ENCODE measurements around the gene SUSD3. TPM values are rescaled to one million over a fixed set of nuclear protein-coding genes. Genes with fewer than 3 reads are reported as not detected.

SUSD3 gene
- total and polyA plus RNA-seq, 3 experiments from 2014 or later, result 11.3 to 103 (median 12.3) TPM

GRCh38 chr9:93096131-93096802, 37.8 kb downstream of the SUSD3 start, which contains the start of gene CARD19:
Gene CARD19 (plus strand): TSS chr9:93096217. CDS start chr9:93096346, 129 bp downstream.
- no peaks in the 10 kb centered on the region for H3K9me3 ChIP-seq (ENCODE audit: low read length)
- no peaks in the 10 kb centered on the region for H3K36me3 ChIP-seq (ENCODE audit: insufficient read depth, low read length)
- Mint-ChIP-seq H3K36me3 (peaks cover 0 to 11% (median 0%) of the 10 kb centered on the region in 3 donors), H3K4me3 (peak within 1 kb of the TSS; percentile 87 to 93 (median 90)), H3K27ac (peak within 1 kb of the TSS; percentile 94 to 99 (median 96)), H3K9me3 (no peaks in the 10 kb centered on the region), H3K4me1 (peaks cover 63 to 81% (median 67%) of the 10 kb centered on the region in 3 donors), H3K27me3 (no peaks in the 10 kb centered on the region)
- POLR2A ChIA-PET, result interaction anchor here (0.9 to 2.6 kb wide), 4 partner anchors 32 to 426 kb away, joined by 3 to 17 read pairs (median 3); partner anchors contain the start of genes IPPK and NINJ1
- CTCF ChIA-PET, result interaction anchor here (1.3 to 4.2 kb wide), 3 partner anchors 12 to 140 kb away, joined by 3 to 34 read pairs (median 4); no protein-coding TSS in a partner anchor
- H3K27ac ChIP-seq (ENCODE audit: low read depth, low read length), result peak within 1 kb of the TSS; percentile 91
- H3K4me3 ChIP-seq (ENCODE audit: low read length), result peak within 1 kb of the TSS; percentile 76
- DNase-seq, result peak in 4 of 5 donors; percentile 52 to 75 (median 62)
- no peaks in the 10 kb centered on the region for H3K27me3 ChIP-seq (ENCODE audit: insufficient read depth, low read length, poor library complexity, severe bottlenecking)
- H3K4me1 ChIP-seq (ENCODE audit: insufficient read depth, low read length), result peaks cover 63% of the 10 kb centered on the region

- no peaks in the 10 kb centered on the region for H3K9me3 Mint-ChIP-seq
- peak overlapping the region; percentile 86 to 97 (median 94) for H3K27ac Mint-ChIP-seq
- peak overlapping the region; percentile 66 for H3K4me3 ChIP-seq (ENCODE audit: low read length)
- peaks cover 63% of the 10 kb centered on the region for H3K4me1 ChIP-seq (ENCODE audit: insufficient read depth, low read length)
- ChIA-PET CTCF (interaction anchor here (1.3 to 4.2 kb wide), 3 partner anchors 11 to 93 kb away, joined by 3 to 34 read pairs (median 3); no protein-coding TSS in a partner anchor), POLR2A (interaction anchor here (0.5 to 2.6 kb wide), 4 partner anchors 29 to 427 kb away, joined by 3 to 17 read pairs (median 3); partner anchors contain the start of genes IPPK and NINJ1)
- peaks cover 62 to 78% (median 66%) of the 10 kb centered on the region in 3 donors for H3K4me1 Mint-ChIP-seq
- DNase-seq, result peak in 1 of 5 donors; percentile 53
- peaks cover 0 to 12% (median 0%) of the 10 kb centered on the region in 3 donors for H3K36me3 Mint-ChIP-seq
- H3K27me3 ChIP-seq (ENCODE audit: insufficient read depth, low read length, poor library complexity, severe bottlenecking), result no peaks in the 10 kb centered on the region
- H3K9me3 ChIP-seq (ENCODE audit: low read length), result no peaks in the 10 kb centered on the region
- peak overlapping the region; percentile 87 to 93 (median 90) for H3K4me3 Mint-ChIP-seq
- H3K27ac ChIP-seq (ENCODE audit: low read depth, low read length), result peak overlapping the region; percentile 74
- no peaks in the 10 kb centered on the region for H3K36me3 ChIP-seq (ENCODE audit: insufficient read depth, low read length)
- H3K27me3 Mint-ChIP-seq, result no peaks in the 10 kb centered on the region
Observed at GRCh38 chr9:93096811-93097382, 38.4 kb downstream of the SUSD3 start.

- peak in 1 of 5 donors; percentile 53 for DNase-seq
- CTCF ChIA-PET, result interaction anchor here (1.3 to 4.2 kb wide), 3 partner anchors 10 to 94 kb away, joined by 3 to 34 read pairs (median 3); no protein-coding TSS in a partner anchor
- H3K4me3 ChIP-seq (ENCODE audit: low read length), result peak overlapping the region; percentile 66
Observed at GRCh38 chr9:93097511-93098201, 39.2 kb downstream of the SUSD3 start.

GRCh38 chr9:93098236-93098946, 39.9 kb downstream of the SUSD3 start:
- POLR2A ChIA-PET, result interaction anchor here (0.6 to 1.7 kb wide), 4 partner anchors 34 to 863 kb away, joined by 4 to 8 read pairs (median 4); no protein-coding TSS in a partner anchor

More at GRCh38 chr9:93097511-93098201, 39.2 kb downstream of the SUSD3 start:
- no peaks in the 10 kb centered on the region for H3K9me3 Mint-ChIP-seq
- peaks cover 0 to 12% (median 0%) of the 10 kb centered on the region in 3 donors for H3K36me3 Mint-ChIP-seq
- peaks cover 62 to 77% (median 65%) of the 10 kb centered on the region in 3 donors for H3K4me1 Mint-ChIP-seq
- POLR2A ChIA-PET, result interaction anchor here (0.5 to 1.7 kb wide), 4 partner anchors 28 to 69 kb away, joined by 3 to 4 read pairs (median 4); partner anchors contain the start of gene NINJ1
- Histone ChIP-seq H3K36me3 (ENCODE audit: insufficient read depth, low read length) (no peaks in the 10 kb centered on the region), H3K9me3 (ENCODE audit: low read length) (no peaks in the 10 kb centered on the region), H3K27me3 (ENCODE audit: insufficient read depth, low read length, poor library complexity, severe bottlenecking) (no peaks in the 10 kb centered on the region), H3K4me1 (ENCODE audit: insufficient read depth, low read length) (peaks cover 63% of the 10 kb centered on the region), H3K27ac (ENCODE audit: low read depth, low read length) (no peak overlapping the region)
- H3K4me3 Mint-ChIP-seq, result peak overlapping the region; percentile 87 to 93 (median 90)
- H3K27ac Mint-ChIP-seq, result peak overlapping the region; percentile 86 to 97 (median 94)
- H3K27me3 Mint-ChIP-seq, result no peaks in the 10 kb centered on the region

GRCh38 chr9:93099551-93100275, 41.2 kb downstream of the SUSD3 start:
- no peaks in the 10 kb centered on the region for H3K27me3 Mint-ChIP-seq
- no peaks in the 10 kb centered on the region for H3K36me3 ChIP-seq (ENCODE audit: insufficient read depth, low read length)
- H3K27ac ChIP-seq (ENCODE audit: low read depth, low read length), result no peak overlapping the region
- H3K9me3 Mint-ChIP-seq, result peaks cover 8 to 11% (median 11%) of the 10 kb centered on the region in 5 donors
- peak overlapping the region in 7 of 8 donors; percentile 60 to 97 (median 94) for H3K27ac Mint-ChIP-seq
- H3K27me3 ChIP-seq (ENCODE audit: insufficient read depth, low read length, poor library complexity, severe bottlenecking), result no peaks in the 10 kb centered on the region
- H3K4me3 Mint-ChIP-seq, result peak overlapping the region; percentile 29 to 92 (median 89)
- CTCF ChIA-PET, result interaction anchor here (4.2 kb wide), 1 partner anchor 8 kb away, joined by 34 read pairs; no protein-coding TSS in a partner anchor
- H3K4me3 ChIP-seq (ENCODE audit: low read length), result no peak overlapping the region
- H3K9me3 ChIP-seq (ENCODE audit: low read length), result no peaks in the 10 kb centered on the region
- peak in 1 of 5 donors; percentile 39 for DNase-seq
- H3K4me1 Mint-ChIP-seq, result peaks cover 59 to 76% (median 60%) of the 10 kb centered on the region in 3 donors
- peaks cover 9 to 24% (median 11%) of the 10 kb centered on the region in 3 donors for H3K36me3 Mint-ChIP-seq
- POLR2A ChIA-PET, result interaction anchor here (0.5 kb wide), 1 partner anchor 154 kb away, joined by 4 read pairs; no protein-coding TSS in a partner anchor
- H3K4me1 ChIP-seq (ENCODE audit: insufficient read depth, low read length), result peaks cover 50% of the 10 kb centered on the region

More at GRCh38 chr9:93098236-93098946, 39.9 kb downstream of the SUSD3 start:
- Histone ChIP-seq H3K4me3 (ENCODE audit: low read length) (peak overlapping the region; percentile 66), H3K9me3 (ENCODE audit: low read length) (no peaks in the 10 kb centered on the region), H3K4me1 (ENCODE audit: insufficient read depth, low read length) (peaks cover 58% of the 10 kb centered on the region), H3K27me3 (ENCODE audit: insufficient read depth, low read length, poor library complexity, severe bottlenecking) (no peaks in the 10 kb centered on the region), H3K36me3 (ENCODE audit: insufficient read depth, low read length) (no peaks in the 10 kb centered on the region), H3K27ac (ENCODE audit: low read depth, low read length) (peak overlapping the region; percentile 17)
- H3K27ac Mint-ChIP-seq, result peak overlapping the region; percentile 82 to 97 (median 94)
- H3K27me3 Mint-ChIP-seq, result no peaks in the 10 kb centered on the region
- H3K9me3 Mint-ChIP-seq, result peaks cover 0 to under 1% (median under 1%) of the 10 kb centered on the region in 5 donors
- peak overlapping the region; percentile 87 to 93 (median 90) for H3K4me3 Mint-ChIP-seq
- peaks cover 63 to 77% (median 65%) of the 10 kb centered on the region in 3 donors for H3K4me1 Mint-ChIP-seq
- peak in 4 of 5 donors; percentile 23 to 77 (median 40) for DNase-seq
- peaks cover 0 to 14% (median under 1%) of the 10 kb centered on the region in 3 donors for H3K36me3 Mint-ChIP-seq
- CTCF ChIA-PET, result interaction anchor here (1.0 to 4.2 kb wide), 3 partner anchors 9 to 95 kb away, joined by 3 to 34 read pairs (median 4); no protein-coding TSS in a partner anchor

GRCh38 chr9:93100276-93100636, 41.8 kb downstream of the SUSD3 start:
- Mint-ChIP-seq H3K27me3 (no peaks in the 10 kb centered on the region), H3K9me3 (peaks cover 8 to 16% (median 13%) of the 10 kb centered on the region in 5 donors), H3K27ac (peak overlapping the region; percentile 0 to 85 (median 44)), H3K4me3 (peak overlapping the region in 6 of 7 donors; percentile 8 to 37 (median 28)), H3K36me3 (peaks cover 11 to 26% (median 16%) of the 10 kb centered on the region in 3 donors), H3K4me1 (peaks cover 61 to 76% (median 62%) of the 10 kb centered on the region in 3 donors)
- Histone ChIP-seq H3K9me3 (ENCODE audit: low read length) (no peaks in the 10 kb centered on the region), H3K4me3 (ENCODE audit: low read length) (no peak overlapping the region), H3K27me3 (ENCODE audit: insufficient read depth, low read length, poor library complexity, severe bottlenecking) (no peaks in the 10 kb centered on the region), H3K4me1 (ENCODE audit: insufficient read depth, low read length) (peaks cover 51% of the 10 kb centered on the region), H3K36me3 (ENCODE audit: insufficient read depth, low read length) (no peaks in the 10 kb centered on the region), H3K27ac (ENCODE audit: low read depth, low read length) (no peak overlapping the region)
- ChIA-PET POLR2A (no interaction called here), CTCF (no interaction called here)
- peak in 1 of 5 donors; percentile 30 for DNase-seq

Measured in CD8-positive, alpha-beta memory T cell (primary cell).